Measurements from ENCODE around the gene DLD.
"Not testable (repeated sequence)": the region's sequence is repeated elsewhere in the genome, so short reads cannot be mapped to it uniquely, and the experiment has no call there.

The DLD gene

GRCh38 chr7:107917763-107918651 is 27.0 kb downstream of the DLD start:
- DNase-seq: no peak

GRCh38 chr7:107918948-107919347 is 28.0 kb downstream of the DLD start:
- no peak for DNase-seq

- DNase-seq: no peak
Observed at GRCh38 chr7:107920048-107920772, 29.2 kb downstream of the DLD start.

GRCh38 chr7:107921826-107922225 is 30.8 kb downstream of the DLD start:
- DNase-seq: not testable (repeated sequence)

- no peak for DNase-seq
Observed at GRCh38 chr7:107922886-107923285, 31.9 kb downstream of the DLD start.

GRCh38 chr7:107924841-107925504 is 34.0 kb downstream of the DLD start:
- DNase-seq: no peak

GRCh38 chr7:107926481-107926880 is 35.5 kb downstream of the DLD start:
- no peak for DNase-seq

- no peak for DNase-seq
Observed at GRCh38 chr7:107931740-107932515, 40.9 kb downstream of the DLD start.

GRCh38 chr7:107932805-107933204 is 41.8 kb downstream of the DLD start:
- no peak for DNase-seq

- DNase-seq: no peak
Observed at GRCh38 chr7:107933386-107934013, 42.5 kb downstream of the DLD start.

GRCh38 chr7:107934991-107935770 is 44.2 kb downstream of the DLD start:
- DNase-seq: no peak

- no peak for DNase-seq
Observed at GRCh38 chr7:107936312-107936711, 45.3 kb downstream of the DLD start.

- no peak for DNase-seq
Observed at GRCh38 chr7:107937531-107937930, 46.5 kb downstream of the DLD start.

- no peak for DNase-seq
Observed at GRCh38 chr7:107938456-107939250, 47.7 kb downstream of the DLD start.

- DNase-seq: no peak
Observed at GRCh38 chr7:107939573-107940489, 48.8 kb downstream of the DLD start.

- no peak for DNase-seq
Observed at GRCh38 chr7:107940951-107941350, 50.0 kb downstream of the DLD start.

GRCh38 chr7:107943018-107943417 is 52.0 kb downstream of the DLD start:
- DNase-seq: no peak

GRCh38 chr7:107944411-107945169 is 53.6 kb downstream of the DLD start:
- DNase-seq: no peak

GRCh38 chr7:107945332-107945731 is 54.3 kb downstream of the DLD start:
- no peak for DNase-seq

Measured in SIG-M5 (cell line).